Karpas-422 (cell line): ENCODE measurements around the gene AFF3. TPM values are rescaled to one million over a fixed set of nuclear protein-coding genes. Genes with fewer than 3 reads are reported as not detected.
A peak's percentile ranks its signal among the peaks of the same experiment; 100 is the strongest.
"Not testable (repeated sequence)": the region's sequence is repeated elsewhere in the genome, so short reads cannot be mapped to it uniquely, and the experiment has no call there.

ENCODE experiments used
- DNase-seq: peaks from one replicate; pipeline ENCODE4 v3.0.0-alpha.2; 2015
- H2AFZ ChIP-seq: fragments of 200-600 bp; sonication (generic); 2 replicates; pipeline ENCODE4 v1.6.1; 2014; ENCODE audit warnings: antibody characterized with exemption, low read length, mixed read lengths
- H3K27ac ChIP-seq: fragments of 200-600 bp; sonication (generic); 2 replicates; pipeline ENCODE4 v1.5.1; 2014; ENCODE audit warnings: mild to moderate bottlenecking, low read length, moderate library complexity
- H3K27me3 ChIP-seq: fragments of 200-600 bp; sonication (generic); 2 replicates; pipeline ENCODE4 v1.6.1; 2014; ENCODE audit warnings: low read length, mixed read lengths
- H3K36me3 ChIP-seq: fragments of 200-600 bp; sonication (generic); 2 replicates; pipeline ENCODE4 v1.6.1; 2014; ENCODE audit warnings: low read length, mixed read lengths; ENCODE audit not compliant: insufficient read depth
- H3K4me1 ChIP-seq: fragments of 200-600 bp; sonication (generic); 2 replicates; pipeline ENCODE4 v1.6.1; 2014; ENCODE audit warnings: mild to moderate bottlenecking, low read length, mixed read lengths
- H3K4me2 ChIP-seq: fragments of 200-600 bp; sonication (generic); 2 replicates; pipeline ENCODE4 v1.6.1; 2014; ENCODE audit warnings: low read length, low read depth, mild to moderate bottlenecking; ENCODE audit not compliant: poor library complexity, severe bottlenecking
- H3K4me3 ChIP-seq: fragments of 200-600 bp; sonication (generic); 2 replicates; pipeline ENCODE4 v1.5.1; 2014; ENCODE audit warnings: mild to moderate bottlenecking, antibody characterized with exemption, low read length, mixed read lengths
- H3K79me2 ChIP-seq: fragments of 200-600 bp; sonication (generic); 2 replicates; pipeline ENCODE4 v1.6.1; 2014; ENCODE audit warnings: mild to moderate bottlenecking, low read length, mixed read lengths
- H3K9ac ChIP-seq: fragments of 200-600 bp; sonication (generic); 2 replicates; pipeline ENCODE4 v1.6.0; 2014; ENCODE audit warnings: low read length
- H3K9me2 ChIP-seq: fragments of 200-600 bp; sonication (generic), shearing (Covaris generic); replicated peaks from 2 replicates; pipeline ENCODE4 v1.6.0; 2014; ENCODE audit warnings: mild to moderate bottlenecking, low read length, moderate library complexity; ENCODE audit not compliant: insufficient read depth
- H3K9me3 ChIP-seq: fragments of 300-700, 200-600 bp; sonication (generic); 2 replicates; pipeline ENCODE4 v1.6.1; 2014; ENCODE audit warnings: low read length, mixed read lengths
- H4K20me1 ChIP-seq: fragments of 200-600 bp; sonication (generic); 2 replicates; pipeline ENCODE4 v1.6.1; 2014; ENCODE audit warnings: mild to moderate bottlenecking, antibody characterized with exemption, low read length, low read depth; ENCODE audit not compliant: insufficient read depth
- total RNA-seq: library from RNA; depleted of rRNA; stranded (reverse); fragments of >200 nt; shearing (Covaris generic); gene quantifications from 2 replicates; pipeline ENCODE4 v1.2.3, GENCODE V29; 2014; ENCODE audit warnings: low replicate concordance

Gene AFF3
- total RNA-seq, 1 experiment from 2014 or later: 99.7 TPM

- H3K9ac ChIP-seq, H3K36me3 ChIP-seq, H3K9me2 ChIP-seq, H3K27ac ChIP-seq, H2AFZ ChIP-seq, H3K4me3 ChIP-seq, H3K4me2 ChIP-seq, H3K9me3 ChIP-seq, H3K79me2 ChIP-seq, H3K27me3 ChIP-seq: not testable (repeated sequence)
- peak; percentile 38 for DNase-seq
- Histone ChIP-seq H4K20me1 (peaks cover 12% of the 10 kb centered on the region; the same call in 1 of the 2 replicates), H3K4me1 (peaks cover 37% of the 10 kb centered on the region)
Observed at GRCh38 chr2:100104265-100104664, 38.1 kb downstream of the AFF3 start.

DNA sequence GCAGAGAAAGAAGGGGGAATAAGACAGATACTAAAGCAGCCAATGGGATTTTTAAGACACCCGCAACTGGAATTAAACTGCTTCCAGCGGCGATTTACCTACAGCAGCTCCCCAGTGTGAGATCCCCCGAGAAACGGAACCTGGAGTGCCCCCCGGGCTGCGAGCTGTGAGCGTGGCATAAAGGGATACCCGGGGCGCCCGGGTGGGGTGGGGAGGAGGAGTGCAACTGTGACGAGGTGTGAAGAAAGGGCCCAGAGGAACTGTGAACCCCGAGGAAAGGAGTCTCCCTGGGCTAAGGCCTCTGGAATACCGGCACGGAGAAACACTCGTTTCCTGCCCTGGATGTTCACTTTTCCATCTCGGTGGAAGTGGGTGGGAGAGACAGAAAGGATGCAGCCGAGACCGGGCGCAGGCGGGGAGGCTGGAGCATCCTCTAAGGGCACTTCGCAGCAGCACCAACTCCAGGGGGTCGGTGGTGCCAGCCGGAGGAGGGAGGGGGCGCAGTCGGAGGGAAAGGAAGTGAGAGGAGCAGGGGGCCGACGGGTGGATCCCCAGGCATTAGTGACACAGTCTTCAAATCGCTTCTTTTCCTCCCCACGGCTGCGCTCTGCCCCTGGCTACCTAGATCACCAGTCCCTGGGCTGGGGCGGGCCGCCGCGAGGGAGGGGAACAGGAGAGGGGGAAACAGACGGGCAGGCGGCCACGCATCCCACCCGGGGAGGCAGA lies 38.7 kb downstream of the AFF3 start:
- not testable (repeated sequence) for H3K36me3 ChIP-seq, H3K4me2 ChIP-seq, H3K4me3 ChIP-seq, H3K27me3 ChIP-seq, H2AFZ ChIP-seq, H3K9me2 ChIP-seq, H3K79me2 ChIP-seq, H3K9ac ChIP-seq, H3K27ac ChIP-seq, H3K9me3 ChIP-seq
- Histone ChIP-seq H3K4me1 (peaks cover 37% of the 10 kb centered on the region), H4K20me1 (peaks cover 12% of the 10 kb centered on the region; the same call in 1 of the 2 replicates)
- DNase-seq: peak; percentile 12

- not testable (repeated sequence) for H3K9me2 ChIP-seq, H3K27me3 ChIP-seq, H3K4me3 ChIP-seq, H3K27ac ChIP-seq, H3K79me2 ChIP-seq, H3K4me2 ChIP-seq, DNase-seq, H3K9ac ChIP-seq, H2AFZ ChIP-seq, H3K36me3 ChIP-seq, H3K9me3 ChIP-seq
- H4K20me1 ChIP-seq: peaks cover 12% of the 10 kb centered on the region; the same call in 1 of the 2 replicates
- H3K4me1 ChIP-seq: peaks cover 27% of the 10 kb centered on the region
Observed at GRCh38 chr2:100102466-100103180, 39.8 kb downstream of the AFF3 start.

DNA sequence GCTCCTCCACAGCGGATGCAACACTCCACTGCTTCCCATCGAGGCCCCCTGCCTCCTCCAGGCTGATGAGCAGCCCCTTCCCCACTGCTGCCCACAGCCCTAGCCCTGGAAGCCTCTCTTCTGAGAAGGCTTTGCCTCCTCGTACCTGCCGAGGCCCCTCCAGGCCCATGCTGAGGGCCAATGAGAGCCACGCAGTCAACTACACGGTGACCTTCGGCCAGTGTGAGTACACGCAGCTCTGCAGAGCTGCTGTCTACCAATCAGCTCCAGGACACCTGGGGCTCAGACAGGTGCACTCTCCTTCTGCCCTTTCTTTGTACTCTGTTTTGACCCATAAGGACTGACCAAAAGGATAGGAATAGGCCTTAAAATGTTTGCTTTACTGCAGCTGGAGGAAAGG lies 43.5 kb downstream of the AFF3 start:
- H3K9ac ChIP-seq, H3K36me3 ChIP-seq, H4K20me1 ChIP-seq, H3K4me2 ChIP-seq, H2AFZ ChIP-seq, H3K27ac ChIP-seq, DNase-seq, H3K4me1 ChIP-seq, H3K9me3 ChIP-seq, H3K79me2 ChIP-seq, H3K27me3 ChIP-seq, H3K9me2 ChIP-seq, H3K4me3 ChIP-seq: not testable (repeated sequence)

GRCh38 chr2:100097611-100098294 lies 44.6 kb downstream of the AFF3 start:
- H3K79me2 ChIP-seq, H3K27me3 ChIP-seq, H3K9me3 ChIP-seq, H3K9ac ChIP-seq, DNase-seq, H3K36me3 ChIP-seq, H3K9me2 ChIP-seq, H3K27ac ChIP-seq, H2AFZ ChIP-seq, H4K20me1 ChIP-seq, H3K4me2 ChIP-seq, H3K4me1 ChIP-seq, H3K4me3 ChIP-seq: not testable (repeated sequence)

DNA sequence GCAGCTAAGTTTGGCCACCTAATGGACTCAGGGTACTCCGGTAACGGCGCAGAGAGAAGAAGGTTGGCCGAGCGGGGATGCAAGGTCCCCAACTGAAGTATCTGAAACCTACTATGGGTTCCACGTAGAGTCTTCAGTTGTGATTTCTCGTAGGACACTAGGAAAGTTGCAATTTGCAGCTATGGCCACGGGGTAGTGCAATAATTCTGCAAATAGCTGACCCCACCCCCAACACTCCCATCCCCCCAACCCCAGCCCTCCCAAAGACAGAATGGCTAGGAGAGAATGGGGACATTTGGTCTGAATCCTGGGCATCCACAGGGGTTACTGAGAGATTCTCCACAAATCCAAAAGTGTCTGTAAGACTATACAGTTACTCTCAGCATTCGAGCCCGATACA lies 46.5 kb downstream of the AFF3 start:
- not testable (repeated sequence) for H3K4me2 ChIP-seq, H2AFZ ChIP-seq, H3K27ac ChIP-seq, H3K4me1 ChIP-seq, H3K9ac ChIP-seq, H3K9me2 ChIP-seq, H3K27me3 ChIP-seq, H3K79me2 ChIP-seq, H3K9me3 ChIP-seq, H4K20me1 ChIP-seq, H3K4me3 ChIP-seq, H3K36me3 ChIP-seq
- DNase-seq: peak; percentile 24

DNA sequence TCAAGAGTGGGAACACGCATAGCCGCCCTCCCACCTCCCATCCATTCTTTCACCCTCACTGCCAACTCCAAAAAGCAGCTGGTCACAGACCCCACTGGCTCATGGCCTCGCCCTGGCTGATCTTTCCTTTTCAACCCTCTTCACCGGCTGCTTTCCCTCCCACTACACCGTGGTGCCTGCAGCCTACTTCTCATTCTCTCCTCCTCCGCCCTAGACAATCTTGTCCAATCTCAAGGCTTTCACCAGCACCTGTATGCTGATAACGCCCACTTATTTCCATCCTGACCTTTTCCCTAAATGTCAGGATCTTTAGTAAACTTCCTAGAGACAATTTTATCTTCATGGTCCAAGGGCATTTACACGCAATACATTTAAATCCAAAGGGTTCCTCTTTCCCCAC lies 50.6 kb downstream of the AFF3 start:
- not testable (repeated sequence) for H3K27me3 ChIP-seq, DNase-seq, H3K4me2 ChIP-seq, H3K9ac ChIP-seq, H3K36me3 ChIP-seq, H3K4me3 ChIP-seq, H2AFZ ChIP-seq, H3K9me3 ChIP-seq, H3K27ac ChIP-seq, H3K79me2 ChIP-seq, H4K20me1 ChIP-seq, H3K4me1 ChIP-seq, H3K9me2 ChIP-seq

DNA sequence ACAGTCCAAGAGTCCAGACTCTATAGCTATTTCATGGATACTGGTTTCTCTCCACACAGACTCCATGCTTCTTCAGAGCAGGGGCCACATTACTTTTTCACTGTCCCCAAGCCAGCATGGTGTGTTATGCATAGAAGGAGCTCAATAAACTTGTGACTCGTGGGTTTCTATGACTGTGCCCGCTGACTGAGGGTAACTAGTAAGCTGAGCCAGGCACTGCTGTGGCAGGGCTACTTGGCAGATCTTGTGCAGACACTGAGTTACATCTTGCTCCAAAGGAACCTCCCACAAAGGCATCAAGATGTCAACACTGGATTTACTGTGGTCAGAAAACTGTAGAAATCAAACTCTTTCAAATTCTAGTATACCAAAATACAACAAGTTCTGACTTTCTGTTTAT lies 56.6 kb downstream of the AFF3 start:
- H3K79me2 ChIP-seq, H4K20me1 ChIP-seq, H3K4me3 ChIP-seq, DNase-seq, H3K4me1 ChIP-seq, H3K4me2 ChIP-seq, H3K27ac ChIP-seq, H3K9me3 ChIP-seq, H3K27me3 ChIP-seq, H3K9me2 ChIP-seq, H2AFZ ChIP-seq, H3K36me3 ChIP-seq, H3K9ac ChIP-seq: not testable (repeated sequence)
